Stimulated activated CD4-positive, alpha-beta T cell treated with anti-CD3 and anti-CD28 coated beads, Interleukin-12 subunit alpha, Interleukin-12 subunit beta, amount 100 ng/mL, for 4 hours (primary cell): ENCODE results near the gene SGSH.
A peak's percentile ranks its signal among the peaks of the same experiment; 100 is the strongest.
"Not testable (repeated sequence)": the region's sequence is repeated elsewhere in the genome, so short reads cannot be mapped to it uniquely, and the experiment has no call there.

Experiments used
- DNase-seq: peaks from one replicate; pipeline ENCODE4 v3.0.0-alpha.2; 2020

Gene SGSH

GRCh38 chr17:80253631-80254395 lies 33.7 kb upstream of the SGSH start:
- DNase-seq = no peak

GRCh38 chr17:80252871-80253270 lies 32.7 kb upstream of the SGSH start:
- DNase-seq = peak; percentile 81

- no peak for DNase-seq
Measured at GRCh38 chr17:80251966-80252365, 31.8 kb upstream of the SGSH start.

GRCh38 chr17:80248894-80249710 lies 29.0 kb upstream of the SGSH start:
- DNase-seq = no peak

GRCh38 chr17:80248001-80248893 lies 28.1 kb upstream of the SGSH start:
- DNase-seq = no peak

- DNase-seq = no peak
Measured at GRCh38 chr17:80247561-80247960, 27.4 kb upstream of the SGSH start.

GRCh38 chr17:80246726-80247125 lies 26.6 kb upstream of the SGSH start:
- no peak for DNase-seq

- DNase-seq = no peak
Measured at GRCh38 chr17:80246266-80246681, 26.1 kb upstream of the SGSH start.

GRCh38 chr17:80245566-80246265 lies 25.6 kb upstream of the SGSH start:
- no peak for DNase-seq

- no peak for DNase-seq
Measured at GRCh38 chr17:80244871-80245509, 24.9 kb upstream of the SGSH start.

GRCh38 chr17:80244448-80244847 lies 24.3 kb upstream of the SGSH start:
- not testable (repeated sequence) for DNase-seq

- no peak for DNase-seq
Measured at GRCh38 chr17:80243526-80244433, 23.6 kb upstream of the SGSH start.

GRCh38 chr17:80242505-80242904 lies 22.4 kb upstream of the SGSH start:
- DNase-seq = no peak

GRCh38 chr17:80237386-80237785 lies 17.3 kb upstream of the SGSH start:
- no peak for DNase-seq

- no peak for DNase-seq
Measured at GRCh38 chr17:80236911-80237310, 16.8 kb upstream of the SGSH start.

GRCh38 chr17:80233202-80233601 lies 13.1 kb upstream of the SGSH start:
- no peak for DNase-seq

GRCh38 chr17:80232438-80232837 lies 12.3 kb upstream of the SGSH start:
- DNase-seq = no peak

- DNase-seq = no peak
Measured at GRCh38 chr17:80229011-80229410, 8.9 kb upstream of the SGSH start.

- DNase-seq = no peak
Measured at GRCh38 chr17:80228477-80228876, 8.3 kb upstream of the SGSH start.

GRCh38 chr17:80227666-80228065 lies 7.5 kb upstream of the SGSH start:
- no peak for DNase-seq

GRCh38 chr17:80227156-80227555 lies 7.0 kb upstream of the SGSH start:
- DNase-seq = no peak
